ENCODE measurements around the gene RGS17.
"Not testable (repeated sequence)": the region's sequence is repeated elsewhere in the genome, so short reads cannot be mapped to it uniquely, and the experiment has no call there.

RGS17 gene

DNA sequence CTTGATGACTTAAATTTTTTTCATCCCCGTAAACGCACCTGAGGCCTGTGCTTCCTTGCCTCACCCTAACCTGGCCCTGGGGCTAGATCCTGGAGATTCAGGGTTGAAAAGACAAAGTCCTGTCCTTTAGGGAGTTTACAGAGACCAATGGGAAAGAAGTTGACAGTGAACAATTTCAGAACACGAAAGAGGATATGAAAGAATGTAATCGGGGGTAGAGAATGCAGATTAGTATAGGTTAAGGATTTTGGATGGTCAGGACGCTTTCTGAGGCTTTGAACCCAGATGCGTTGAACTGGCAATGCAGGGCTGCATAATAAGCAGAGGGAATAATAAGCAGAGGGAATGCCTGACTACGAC is 146.6 kb downstream of the RGS17 start:
- DNase-seq (ENCODE audit: low spot score) = no peak

DNA sequence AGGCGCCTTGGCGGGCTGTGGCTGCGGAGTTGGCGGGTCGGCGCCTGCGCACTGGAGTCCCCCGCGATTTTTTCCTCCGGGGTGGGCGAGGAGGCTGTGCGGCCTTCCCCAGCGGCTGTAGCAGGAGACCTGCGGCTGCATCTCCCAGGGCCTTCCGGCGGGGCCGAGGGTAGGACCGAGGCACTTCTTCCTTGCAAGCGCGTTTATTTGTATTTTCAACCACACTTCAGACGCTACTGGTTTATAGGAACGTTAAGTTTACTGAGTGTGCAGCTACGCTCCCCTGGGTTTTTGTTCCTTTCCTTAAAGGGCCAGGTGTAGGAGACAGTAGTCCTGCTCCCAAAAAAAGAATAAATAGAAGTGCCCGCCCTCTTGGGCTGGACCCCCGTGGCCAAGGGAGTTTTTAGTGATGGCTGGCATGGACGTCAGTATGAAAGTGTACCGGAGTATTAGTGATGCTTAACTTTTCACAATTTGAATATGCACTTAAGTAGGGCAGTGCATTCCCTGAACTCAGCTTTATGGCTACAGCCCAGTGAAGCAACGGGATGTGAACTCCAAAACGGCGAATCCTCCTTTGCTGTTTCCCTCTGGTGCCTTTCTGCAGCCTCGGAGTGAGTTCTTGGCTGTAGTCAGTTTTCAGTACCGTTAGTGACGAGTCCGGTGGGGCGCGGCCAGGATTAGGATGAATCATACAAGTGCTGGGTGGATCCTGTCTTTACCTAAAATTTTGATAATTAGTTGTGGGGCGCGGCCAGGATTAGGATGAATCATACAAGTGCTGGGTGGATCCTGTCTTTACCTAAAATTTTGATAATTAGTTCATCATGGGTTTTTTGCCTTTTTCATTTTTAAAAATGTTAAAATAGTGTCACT is 147.2 kb downstream of the RGS17 start:
- DNase-seq (ENCODE audit: low spot score) = peak; percentile 96

DNA sequence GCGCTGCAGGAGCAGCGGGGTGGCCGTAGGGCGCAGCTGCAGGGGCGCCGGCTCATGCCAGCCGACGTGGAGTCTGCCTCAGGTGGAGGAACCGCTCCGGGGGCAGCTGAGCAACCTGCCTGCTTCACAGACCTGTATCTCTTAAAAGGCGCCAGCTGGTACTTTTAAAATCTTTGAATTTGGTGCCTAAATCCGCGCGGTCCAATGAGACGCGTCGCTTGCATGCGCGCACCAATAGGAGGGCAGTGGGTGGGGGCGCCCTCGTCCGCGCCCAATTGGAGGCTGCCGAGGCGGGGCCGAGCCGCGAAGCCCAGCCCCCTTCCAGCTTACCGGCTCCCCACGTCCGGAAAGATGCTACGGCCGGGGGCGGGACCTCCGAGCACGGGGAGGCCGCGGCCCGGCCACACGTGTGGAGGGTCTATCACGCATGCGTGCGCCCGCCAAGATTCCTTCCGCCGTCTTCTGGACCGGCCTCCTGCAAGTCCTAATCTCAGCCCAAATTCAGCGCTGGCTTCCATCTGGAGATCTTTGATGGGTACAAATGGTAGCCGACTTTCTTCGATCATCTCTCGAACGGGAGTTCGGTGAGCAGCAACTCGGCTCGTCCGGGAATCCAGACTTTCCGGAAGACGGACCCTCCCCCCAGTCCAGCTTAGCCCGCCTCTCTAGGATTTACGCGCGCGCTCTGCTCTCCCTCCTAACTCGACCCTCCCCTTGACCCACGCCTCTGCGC is 148.0 kb downstream of the RGS17 start, which contains the start of gene FBXO5:
FBXO5 (minus strand) TSS at position 138 of the 733 bp plus-strand sequence; CDS start at position 56, 82 bp downstream.
- DNase-seq (ENCODE audit: low spot score) = peak; percentile 98

DNA sequence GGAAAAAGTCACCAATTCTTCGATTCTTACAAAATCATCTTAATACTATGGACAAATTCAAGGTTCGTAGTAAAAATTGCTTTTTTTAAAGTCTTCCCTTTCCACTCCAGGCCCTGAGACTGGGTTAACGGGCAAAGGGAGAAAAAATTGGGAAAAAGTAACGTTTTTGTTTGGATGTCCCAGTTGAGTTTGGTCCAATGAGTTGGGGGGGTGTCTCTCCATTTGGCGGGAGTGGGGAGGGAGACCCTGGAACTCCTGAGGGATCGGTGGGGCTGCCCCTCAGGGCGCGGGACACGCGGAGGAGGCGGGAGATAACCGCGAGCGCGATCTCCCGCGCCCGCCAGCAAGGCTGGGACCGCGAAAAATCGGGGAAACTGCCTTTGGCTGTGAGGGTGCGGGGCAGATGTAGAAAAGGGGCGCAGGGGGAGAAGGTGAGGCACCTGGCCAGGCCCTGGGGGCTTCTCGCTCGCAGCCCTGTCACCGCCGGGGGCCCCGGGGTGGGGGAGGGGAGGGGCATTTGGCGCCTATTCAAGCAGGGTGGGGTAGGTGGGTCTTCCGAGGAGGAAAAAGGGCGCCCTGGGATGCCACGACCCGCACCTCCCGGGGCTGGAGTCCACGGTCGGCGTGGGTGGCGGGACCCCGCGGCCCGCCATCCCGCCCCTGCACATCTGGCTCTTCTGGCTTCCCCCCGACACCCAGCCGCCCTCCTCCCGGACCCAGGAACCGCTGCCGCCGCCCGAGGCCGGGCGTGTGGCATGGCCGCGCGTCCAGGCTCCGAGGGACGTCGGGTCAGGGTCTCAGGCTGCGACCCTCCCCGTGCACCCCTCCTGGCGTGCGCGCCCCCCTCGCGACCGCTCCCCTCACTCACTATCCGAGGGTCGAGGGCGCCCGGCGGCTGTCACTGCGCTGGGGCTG is 148.8 kb downstream of the RGS17 start:
- no peak for DNase-seq (ENCODE audit: low spot score)

DNA sequence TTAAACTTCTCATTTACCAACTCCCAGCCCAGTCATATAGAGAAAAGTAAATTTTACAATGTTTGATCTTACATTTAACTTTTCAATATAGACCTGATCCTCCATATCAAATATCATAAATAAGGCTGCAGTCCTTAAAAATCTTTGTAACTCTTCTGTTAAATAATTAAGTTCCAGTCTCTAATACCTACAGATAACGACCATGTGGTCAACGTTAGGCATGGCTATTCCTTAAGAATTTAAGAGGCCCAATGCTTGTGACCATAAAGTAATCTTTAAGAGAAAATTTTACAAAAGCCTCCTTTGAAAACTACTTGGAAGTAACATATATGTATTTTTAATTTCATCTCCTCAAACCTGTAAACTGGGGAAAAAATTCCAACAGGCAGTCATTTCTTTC is 149.9 kb downstream of the RGS17 start:
- DNase-seq (ENCODE audit: low spot score) = no peak

DNA sequence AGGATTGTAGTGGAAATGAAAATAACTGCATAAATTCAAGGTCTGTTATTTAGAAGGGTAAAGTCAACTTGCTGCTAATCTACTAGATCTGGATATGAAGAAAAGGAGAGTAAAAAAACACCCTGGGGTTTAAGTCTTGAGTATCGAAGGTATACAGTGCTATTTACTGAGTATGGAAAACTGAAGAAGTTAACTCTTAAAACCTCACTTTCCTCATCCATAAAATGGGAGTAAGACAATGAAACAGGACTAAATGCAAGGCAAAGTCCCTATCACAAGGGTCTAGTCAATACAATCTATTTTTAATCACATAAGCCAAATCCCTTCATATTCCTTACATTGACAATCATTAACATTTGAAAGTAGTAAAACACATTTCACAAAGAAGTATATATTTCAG is 150.4 kb downstream of the RGS17 start:
- no peak for DNase-seq (ENCODE audit: low spot score)

DNA sequence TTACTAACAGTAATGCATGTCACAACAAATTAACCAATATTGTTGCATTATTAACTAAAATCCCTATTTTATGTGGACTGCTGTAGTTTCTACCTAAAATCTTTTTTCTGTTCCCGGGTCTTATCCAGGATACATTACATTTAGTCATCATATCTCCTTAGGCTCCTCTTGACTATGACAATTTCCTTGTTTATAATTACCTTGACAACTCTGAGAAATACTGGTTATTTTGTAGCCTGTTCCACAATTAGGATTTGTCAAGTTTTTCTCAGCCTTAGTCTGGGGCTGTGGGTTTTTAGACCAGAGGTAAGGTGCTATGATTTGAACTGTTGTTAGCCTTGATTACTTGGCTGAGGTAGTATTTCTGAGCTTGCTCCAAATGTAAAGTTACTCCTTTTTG is 152.0 kb downstream of the RGS17 start:
- no peak for DNase-seq (ENCODE audit: low spot score)

DNA sequence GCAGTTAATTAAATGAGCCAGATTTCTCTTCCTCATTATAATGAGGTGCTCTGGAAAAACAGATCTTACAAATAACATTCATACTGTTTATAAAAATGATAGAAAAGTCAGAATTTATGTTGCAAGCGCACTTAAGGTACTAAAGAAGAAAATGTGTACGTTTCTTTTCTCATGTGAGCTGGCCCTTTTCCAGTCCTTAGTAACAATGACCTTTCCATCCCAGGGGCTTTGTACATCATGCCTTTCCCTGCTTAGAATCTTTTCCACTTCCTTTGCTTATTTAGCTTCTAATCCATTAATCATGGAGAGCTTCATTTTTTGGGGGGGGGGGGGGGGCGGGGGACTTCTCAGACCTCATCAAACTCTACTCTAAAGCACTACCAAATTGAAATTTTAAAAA is 153.0 kb downstream of the RGS17 start:
- DNase-seq (ENCODE audit: low spot score) = no peak

DNA sequence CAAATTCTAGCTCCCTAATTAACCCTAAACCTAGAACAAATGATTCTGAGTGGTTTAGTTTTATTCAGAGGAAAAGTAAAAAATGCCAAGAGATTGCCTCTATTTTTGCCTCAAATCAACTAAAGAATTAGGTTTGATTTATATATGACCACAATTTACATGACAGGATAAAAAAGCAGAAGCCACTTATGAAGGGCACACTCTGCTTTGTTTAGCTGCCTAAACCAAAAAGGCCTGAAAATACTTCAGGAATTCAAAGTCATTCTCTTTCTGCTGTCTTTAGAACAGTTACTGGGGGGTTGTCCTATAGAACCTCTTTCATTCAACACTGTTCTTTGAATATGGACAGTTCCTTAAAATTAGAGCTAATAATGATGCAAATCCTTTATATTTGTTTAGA is 153.5 kb downstream of the RGS17 start:
- DNase-seq (ENCODE audit: low spot score) = no peak

DNA sequence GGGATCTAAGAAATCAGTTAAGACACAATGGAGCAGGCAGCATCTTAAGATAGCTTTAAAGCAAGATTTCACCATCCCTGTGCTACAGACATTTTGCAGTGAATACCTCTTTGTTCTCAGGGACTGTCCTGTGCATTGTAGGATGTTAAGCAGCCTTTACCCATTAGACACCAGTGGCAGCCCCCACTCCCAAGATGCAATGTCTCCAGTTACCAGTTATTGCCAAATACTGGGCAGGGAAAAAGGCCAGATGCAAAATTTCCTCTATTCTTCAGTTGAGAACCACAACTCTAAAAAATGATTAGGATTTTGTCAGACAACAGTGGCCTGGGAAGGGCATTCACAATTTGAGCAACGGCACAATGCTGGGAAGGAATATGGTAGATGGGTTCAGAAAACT is 154.3 kb downstream of the RGS17 start:
- no peak for DNase-seq (ENCODE audit: low spot score)

DNA sequence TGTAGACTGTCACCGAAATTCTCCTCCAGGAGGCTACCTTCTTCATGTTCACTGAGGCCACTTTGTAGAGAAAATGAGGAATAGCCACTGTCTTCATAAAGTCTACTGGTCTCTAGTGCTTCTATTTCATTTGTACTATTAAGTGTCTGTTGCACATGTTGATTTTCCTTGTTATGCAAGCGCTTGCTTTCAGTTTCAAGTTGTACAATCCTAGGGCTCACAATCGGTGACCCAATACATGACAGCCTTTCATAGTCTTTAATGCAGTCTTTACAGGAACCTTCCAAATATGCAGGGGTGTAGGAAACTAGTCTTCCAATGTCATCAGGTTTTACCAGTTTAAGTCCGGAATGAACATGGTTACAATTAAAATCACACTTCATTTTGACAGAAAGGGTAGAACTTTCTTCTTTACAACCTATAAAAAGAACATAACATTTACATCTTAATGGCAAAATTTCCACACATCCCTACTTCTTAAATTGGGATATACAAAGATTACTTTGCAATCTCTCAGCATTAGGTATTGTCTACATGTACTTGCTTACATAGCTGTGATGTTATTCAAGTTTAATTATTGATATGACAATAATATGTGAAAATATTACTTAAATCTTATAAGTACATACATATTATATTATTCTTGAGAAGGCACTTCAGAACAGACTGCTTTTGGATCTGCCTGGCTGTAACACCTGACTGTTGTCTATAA is 155.7 kb downstream of the RGS17 start:
- peak; percentile 24 for DNase-seq (ENCODE audit: low spot score)

DNA sequence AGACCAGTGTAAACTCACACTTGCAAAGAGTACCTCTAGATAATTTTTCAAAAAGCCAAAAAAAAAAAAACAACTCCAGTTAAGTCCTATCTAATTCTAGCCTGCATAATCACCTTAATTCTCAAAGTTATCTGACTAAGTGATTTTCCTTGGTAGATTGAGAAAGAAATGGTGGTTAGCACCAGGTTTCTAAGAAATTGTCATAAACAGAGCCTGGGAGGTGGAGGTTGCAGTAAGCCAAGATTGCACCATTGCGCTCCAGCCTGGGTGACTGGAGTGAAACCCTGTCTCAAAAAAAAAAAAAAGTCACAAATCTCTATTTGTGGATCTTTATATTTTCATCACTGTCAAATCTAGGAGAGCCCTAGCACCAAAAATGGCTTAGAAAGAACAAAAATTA is 157.2 kb downstream of the RGS17 start:
- no peak for DNase-seq (ENCODE audit: low spot score)

DNA sequence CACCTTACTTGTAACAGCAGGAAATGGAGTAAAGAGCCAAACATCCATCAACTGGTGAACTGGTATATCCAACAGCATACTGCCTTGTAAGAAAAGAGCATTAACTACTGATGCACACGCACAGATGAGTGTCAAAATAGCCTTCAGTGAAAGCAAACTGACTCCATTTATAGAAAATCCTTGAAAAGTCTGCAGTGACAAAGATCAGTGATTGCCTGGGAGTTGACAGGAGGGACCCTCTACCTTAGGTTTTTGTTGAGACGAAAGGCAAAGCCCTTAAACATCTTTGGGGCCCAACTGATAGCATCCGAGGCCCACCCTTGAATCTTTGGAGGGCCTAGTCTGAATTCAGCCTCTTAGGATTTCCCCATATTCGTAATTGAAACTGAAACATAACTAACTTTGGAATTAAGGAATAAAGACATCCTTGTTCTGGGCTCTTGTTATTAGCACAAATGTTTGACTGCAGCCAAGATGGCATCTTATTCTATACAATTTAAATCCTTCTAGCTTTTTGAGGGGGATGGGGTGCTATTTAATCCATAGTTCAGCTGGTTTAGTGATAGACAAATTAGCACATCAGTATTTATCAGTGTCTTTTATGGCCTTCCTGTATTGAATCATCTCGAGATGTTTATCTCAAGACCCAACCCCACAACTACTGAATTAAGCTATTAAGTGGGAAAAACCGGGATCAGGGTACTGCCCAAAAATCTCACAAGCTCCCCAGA is 161.2 kb downstream of the RGS17 start:
- no peak for DNase-seq (ENCODE audit: low spot score)

DNA sequence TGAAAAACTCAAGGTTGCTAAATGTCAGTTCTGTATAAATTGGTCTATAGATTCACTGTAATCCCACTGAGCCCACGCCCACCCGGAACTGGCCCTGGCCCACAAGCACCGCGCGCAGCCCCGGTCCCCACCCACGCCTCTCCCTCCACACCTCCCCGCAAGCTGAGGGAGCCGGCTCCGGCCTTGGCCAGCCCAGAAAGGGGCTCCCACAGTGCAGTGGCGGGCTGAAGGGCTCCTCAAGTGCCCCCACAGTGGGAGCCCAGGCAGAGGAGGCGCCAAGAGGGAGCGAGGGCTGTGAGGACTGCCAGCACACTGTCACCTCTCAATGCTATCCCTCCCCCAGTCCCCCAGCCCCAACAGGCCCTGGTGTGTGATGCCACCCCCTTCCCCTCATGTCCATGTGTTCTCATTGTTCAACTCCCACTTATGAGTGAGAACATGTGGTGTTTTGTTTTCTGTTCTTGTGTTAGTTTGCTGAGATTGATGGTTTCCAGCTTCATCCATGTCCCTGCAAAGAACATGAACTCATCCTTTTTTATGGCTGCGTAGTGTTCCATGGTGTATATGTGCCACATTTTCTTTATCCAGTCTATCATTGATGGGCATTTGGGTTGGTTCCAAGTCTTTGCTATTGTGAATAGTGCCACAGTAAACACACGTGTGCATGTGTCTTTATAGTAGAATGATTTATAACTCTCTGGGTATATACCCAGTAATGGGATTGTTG is 164.8 kb downstream of the RGS17 start:
- DNase-seq (ENCODE audit: low spot score) = not testable (repeated sequence)

DNA sequence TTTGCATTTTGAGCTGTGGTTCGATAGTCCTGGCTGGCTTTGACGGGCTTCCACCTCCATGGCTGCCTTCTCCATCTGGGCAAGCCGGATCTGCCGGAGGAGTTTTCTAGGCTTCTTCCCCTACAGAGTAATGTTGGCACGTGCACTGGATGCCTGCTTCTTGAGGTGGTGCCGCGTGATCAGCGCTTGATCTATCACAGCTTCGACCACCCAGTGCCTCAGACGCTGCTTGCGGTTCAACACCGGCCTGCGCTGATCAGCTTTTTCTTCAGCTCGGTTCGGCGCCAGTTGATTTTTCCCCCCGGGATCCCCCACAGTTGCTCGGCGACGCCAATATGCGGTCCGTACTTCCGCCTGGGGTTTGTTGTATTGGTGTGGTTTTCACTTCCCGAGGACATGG is 171.7 kb downstream of the RGS17 start:
- DNase-seq (ENCODE audit: low spot score) = no peak

DNA sequence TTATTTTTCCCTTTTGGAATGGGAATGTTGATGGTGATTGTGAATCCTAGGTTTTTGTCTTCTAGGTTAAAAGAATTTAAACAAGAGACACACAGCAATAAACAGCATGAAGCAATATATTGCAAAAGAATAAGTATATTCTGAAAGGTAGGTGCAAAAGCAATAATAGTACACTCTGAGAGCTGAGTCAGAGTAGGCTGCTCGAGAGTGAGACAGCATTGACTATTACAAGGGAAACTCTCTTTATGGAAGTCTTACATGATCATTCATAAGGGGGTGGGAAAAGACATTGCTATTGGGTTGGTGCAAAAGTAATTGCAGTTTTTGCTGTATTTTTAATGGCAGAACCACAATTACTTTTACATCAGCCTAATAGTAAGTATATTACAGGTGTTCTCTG is 173.3 kb downstream of the RGS17 start:
- no peak for DNase-seq (ENCODE audit: low spot score)

Data from globus pallidus (tissue), 1 donor.